ENCODE data around the gene ALKAL2. TPM values are rescaled to one million over a fixed set of nuclear protein-coding genes. Genes with fewer than 3 reads are reported as not detected.

Gene ALKAL2
- total RNA-seq, 2 donors from 2014 or later: not detected

DNA sequence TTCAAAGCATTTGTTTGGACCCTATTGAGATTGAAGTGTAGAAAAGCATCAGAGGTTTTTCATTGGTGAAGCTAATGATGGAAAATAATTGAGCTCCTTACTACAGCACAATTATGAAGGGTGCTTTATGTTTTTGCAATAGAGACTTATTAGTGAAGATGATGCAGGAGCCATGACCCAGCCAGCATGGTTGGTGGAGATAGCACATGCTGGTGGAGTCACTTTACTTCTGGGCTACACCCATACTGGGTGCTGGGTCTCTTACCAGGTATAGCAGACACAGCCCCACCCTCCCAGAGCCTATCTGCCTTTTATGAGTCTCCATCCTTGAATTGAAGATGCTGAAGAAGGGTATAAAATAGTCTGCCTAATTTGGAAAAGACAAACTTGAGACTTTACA lies 19.6 kb downstream of the ALKAL2 start:
- Mint-ChIP-seq H3K9me3 (no peaks in the 10 kb centered on the region), H3K27me3 (no peaks in the 10 kb centered on the region), H3K36me3 (ENCODE audit: low read depth) (peaks cover 67% of the 10 kb centered on the region), H3K27ac (no peak overlapping the region), H3K4me3 (no peak overlapping the region), H3K4me1 (peaks cover 34% of the 10 kb centered on the region)
- no peak for ATAC-seq (replicated peaks)

DNA sequence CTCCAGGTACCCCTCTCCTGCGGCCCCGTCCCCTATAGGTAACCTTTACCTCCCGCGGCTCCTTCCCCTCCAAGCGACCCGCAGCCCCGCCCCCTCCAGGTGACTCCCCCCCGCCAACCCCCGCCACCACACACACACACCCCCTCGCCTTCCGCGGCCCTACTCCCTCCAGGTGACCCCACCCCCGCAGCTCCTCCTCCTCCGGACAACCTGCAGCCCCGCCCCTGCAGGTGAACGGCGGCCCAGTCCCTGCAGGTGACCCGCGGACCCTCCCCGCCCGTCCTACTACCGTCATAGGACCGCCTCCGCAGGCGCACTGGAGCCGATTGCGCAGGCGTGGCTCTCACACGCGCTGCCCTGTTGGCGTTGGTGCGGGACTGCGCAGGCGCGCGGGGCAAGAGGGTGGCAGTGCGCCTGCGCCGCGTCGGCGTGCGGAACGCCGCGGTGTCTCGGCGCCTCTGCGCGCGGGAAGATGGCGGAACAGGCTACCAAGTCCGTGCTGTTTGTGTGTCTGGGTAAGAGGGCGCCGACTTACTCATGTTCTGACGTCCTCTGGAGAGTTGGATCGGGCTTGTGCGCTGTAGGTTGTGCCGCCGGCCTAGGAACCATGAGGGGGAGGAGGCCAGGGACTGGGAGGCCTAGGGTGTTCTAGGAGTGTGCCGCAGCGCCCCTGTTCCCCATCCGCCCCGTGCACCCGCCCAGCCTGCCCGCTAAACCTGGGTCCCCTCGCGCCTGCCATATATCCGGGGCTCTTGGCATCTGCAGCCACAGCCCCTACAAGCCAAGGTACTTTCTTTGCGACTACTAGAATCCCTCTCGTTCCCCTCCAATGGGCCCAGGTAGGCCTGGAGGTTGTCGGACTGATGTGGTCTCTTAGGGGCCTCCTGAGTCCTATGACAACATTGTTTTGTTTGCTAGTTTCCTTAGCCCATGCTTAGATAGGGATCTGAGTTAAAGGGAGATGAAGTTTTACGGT lies 23.1 kb downstream of the ALKAL2 start, which contains the start of gene ACP1:
Gene ACP1, plus strand, starts transcription at position 455 of the 976 bp plus-strand sequence. Its CDS starts 18 bp downstream, at position 473.
- Mint-ChIP-seq H3K4me1 (peaks cover 19% of the 10 kb centered on the region), H3K36me3 (ENCODE audit: low read depth) (peaks cover 31% of the 10 kb centered on the region), H3K27ac (peak within 1 kb of the TSS; percentile 87), H3K4me3 (peak within 1 kb of the TSS; percentile 86), H3K27me3 (no peaks in the 10 kb centered on the region), H3K9me3 (no peaks in the 10 kb centered on the region)
- ATAC-seq (replicated peaks): peak; percentile 90

DNA sequence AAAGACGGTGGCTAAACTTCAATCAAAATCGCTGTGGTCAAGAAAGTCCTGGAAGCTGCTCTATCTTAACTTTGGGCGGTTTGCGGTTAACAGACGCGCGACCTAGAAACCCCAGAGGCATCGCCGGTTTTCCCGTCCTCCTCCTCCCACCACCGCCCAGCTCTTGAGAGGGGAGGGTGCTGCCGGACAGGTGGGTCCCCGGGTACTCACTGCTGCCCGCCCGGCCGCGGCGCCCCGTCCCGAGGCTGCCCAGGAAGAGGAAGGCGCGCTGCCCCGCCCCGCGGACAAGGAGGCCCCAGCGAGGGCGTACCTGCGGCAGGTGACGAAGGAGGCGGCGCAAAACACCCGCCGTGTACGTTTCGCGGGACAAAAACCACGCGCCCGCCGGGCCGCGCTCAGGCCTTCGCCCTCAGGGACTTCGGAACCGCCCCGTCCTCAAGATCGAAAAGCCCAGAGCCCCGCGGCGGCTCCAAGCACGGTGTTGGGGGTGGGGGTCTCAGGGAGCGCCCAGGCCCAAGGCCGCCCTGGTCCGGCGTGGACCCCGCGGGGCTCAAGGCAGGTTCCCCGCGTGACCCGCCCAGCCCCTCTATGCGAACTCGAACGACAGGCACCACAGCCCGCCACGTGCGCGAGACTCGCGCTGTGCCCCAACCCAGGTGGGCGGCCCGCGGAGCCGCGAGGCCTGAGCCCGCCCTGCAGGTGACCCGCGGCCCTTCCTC lies 24.0 kb downstream of the ALKAL2 start, which contains the start of gene SH3YL1:
Gene SH3YL1, minus strand, starts transcription at position 259 of the 719 bp plus-strand sequence. Its CDS starts 48 bp downstream, at position 211.
- ATAC-seq (replicated peaks): peak; percentile 43
- Mint-ChIP-seq H3K9me3 (no peaks in the 10 kb centered on the region), H3K36me3 (ENCODE audit: low read depth) (peaks cover 25% of the 10 kb centered on the region)

DNA sequence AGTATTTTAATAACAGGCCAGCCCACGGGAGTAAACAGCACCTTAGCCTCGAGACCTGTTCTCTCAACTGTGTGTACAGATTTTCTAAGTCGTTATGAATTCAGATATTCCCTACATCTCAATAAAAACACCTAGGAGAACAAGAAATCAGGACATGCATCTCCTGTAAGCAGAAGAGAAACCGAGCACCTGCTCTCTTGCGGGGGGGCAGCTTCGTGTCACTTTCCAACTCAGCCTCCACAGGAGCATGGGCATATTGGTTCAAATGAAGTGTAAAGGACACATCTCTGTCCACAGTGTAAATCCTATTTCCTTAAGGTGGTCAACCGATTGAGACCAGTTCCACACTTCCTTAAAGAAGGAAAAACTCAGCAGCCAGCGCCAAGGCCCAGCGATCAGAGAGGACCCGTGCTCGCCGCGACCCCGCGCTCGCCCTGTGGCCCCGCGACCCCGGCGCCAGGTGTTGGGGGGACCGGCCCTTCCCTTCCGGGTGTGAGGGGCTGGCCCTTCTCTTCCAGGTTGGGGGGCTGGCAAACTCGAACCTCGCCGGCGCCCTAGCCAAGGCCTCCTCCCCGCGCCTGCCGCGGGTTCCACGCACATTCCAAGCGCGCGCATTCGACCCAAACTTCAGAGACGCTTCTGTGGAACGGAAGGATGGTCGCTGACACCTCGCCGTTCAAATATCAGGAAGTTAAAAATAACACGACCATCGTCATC lies 24.7 kb downstream of the ALKAL2 start:
- Mint-ChIP-seq H3K27me3 (no peaks in the 10 kb centered on the region), H3K4me3 (peak overlapping the region; percentile 86), H3K36me3 (ENCODE audit: low read depth) (peaks cover 20% of the 10 kb centered on the region), H3K4me1 (peaks cover 13% of the 10 kb centered on the region), H3K9me3 (no peaks in the 10 kb centered on the region), H3K27ac (no peak overlapping the region)
- no peak for ATAC-seq (replicated peaks)

More for the DNA sequence above, 24.0 kb downstream of the ALKAL2 start, which contains the start of gene SH3YL1:
- H3K4me1 Mint-ChIP-seq: peaks cover 13% of the 10 kb centered on the region
- peak within 1 kb of the TSS; percentile 86 for H3K4me3 Mint-ChIP-seq
- H3K27ac Mint-ChIP-seq: peak within 1 kb of the TSS; percentile 87
- H3K27me3 Mint-ChIP-seq: no peaks in the 10 kb centered on the region

DNA sequence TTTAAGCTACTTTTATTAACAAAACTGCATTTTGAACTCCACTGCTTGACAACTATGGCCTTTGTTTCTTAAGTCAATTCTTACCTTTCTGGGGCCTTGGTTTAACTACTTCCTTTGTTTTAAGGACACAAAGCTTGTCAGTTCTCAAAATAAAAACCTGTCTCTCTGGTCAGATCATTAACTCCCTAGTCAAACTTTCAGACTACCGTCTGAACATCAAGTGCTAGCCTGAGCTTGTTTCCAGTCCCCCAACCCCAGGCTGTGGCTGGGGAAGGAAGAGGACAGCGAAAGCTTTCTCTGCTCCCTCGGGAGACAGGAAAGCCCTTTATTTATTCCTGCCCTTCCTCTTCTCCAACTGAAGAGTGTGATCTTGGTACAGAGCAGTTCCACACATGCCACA lies 25.8 kb downstream of the ALKAL2 start:
- Mint-ChIP-seq H3K27me3 (no peaks in the 10 kb centered on the region), H3K27ac (no peak overlapping the region), H3K4me1 (peaks cover 8% of the 10 kb centered on the region), H3K36me3 (ENCODE audit: low read depth) (peaks cover 13% of the 10 kb centered on the region), H3K9me3 (peaks cover 4% of the 10 kb centered on the region), H3K4me3 (peak overlapping the region; percentile 20)
- ATAC-seq (replicated peaks): no peak

DNA sequence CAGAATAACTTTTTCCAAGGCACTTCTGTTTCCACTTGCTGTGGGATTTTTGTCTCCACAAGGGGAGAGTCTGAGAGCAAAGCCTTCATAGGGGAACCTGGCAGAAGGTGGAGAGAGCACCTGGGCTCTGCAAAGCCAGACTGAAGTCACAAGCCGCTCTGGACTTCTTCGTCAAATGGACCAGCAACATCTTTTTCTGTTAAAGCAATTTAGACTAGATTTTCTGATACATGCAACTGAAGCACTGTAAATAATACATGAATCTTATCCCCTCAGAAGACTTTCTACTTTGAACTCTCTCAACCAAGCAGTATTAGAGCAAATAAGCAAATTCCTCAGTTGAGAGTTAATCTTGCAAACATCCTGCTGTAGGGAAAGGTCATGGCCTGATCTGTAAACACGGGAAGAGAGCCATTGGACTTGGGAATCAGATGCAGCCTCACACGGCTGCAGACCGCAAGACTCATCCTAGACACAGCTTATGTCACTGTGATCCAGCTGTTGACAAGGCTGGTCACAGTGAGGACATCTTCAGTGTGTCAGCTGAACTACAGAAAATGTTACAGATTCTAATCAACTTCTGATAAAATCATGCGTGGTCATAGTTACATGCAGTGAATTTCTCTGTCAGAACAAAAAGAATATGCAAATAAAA lies 27.3 kb downstream of the ALKAL2 start:
- H3K27ac Mint-ChIP-seq: no peak overlapping the region

DNA sequence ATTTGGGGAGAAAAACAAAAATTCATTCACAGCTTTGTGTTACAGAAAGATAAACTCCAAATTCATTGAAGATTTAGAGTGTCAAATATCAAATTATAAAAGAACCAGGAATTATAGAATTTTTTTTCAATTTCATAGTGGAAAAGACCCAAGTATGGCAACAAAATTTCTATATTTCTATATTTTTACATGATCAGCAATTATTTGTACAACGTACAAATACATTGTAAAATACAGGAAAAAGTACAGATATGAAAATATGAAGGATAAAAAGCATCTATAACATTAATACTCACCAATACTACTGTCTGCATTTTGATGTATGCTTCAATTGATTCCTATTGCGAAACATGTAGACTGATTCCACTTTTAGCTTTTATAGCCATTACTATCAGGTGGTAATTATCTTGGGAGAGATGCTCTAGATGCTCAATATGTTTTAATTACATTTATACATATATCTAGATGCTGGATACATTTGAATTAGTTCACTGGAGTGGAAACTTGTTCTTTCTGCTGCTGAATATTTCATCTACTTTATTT lies 28.0 kb downstream of the ALKAL2 start:
- Mint-ChIP-seq H3K9me3 (peaks cover 4% of the 10 kb centered on the region), H3K27ac (no peak overlapping the region), H3K4me1 (no peaks in the 10 kb centered on the region), H3K36me3 (ENCODE audit: low read depth) (peaks cover 4% of the 10 kb centered on the region), H3K27me3 (no peaks in the 10 kb centered on the region), H3K4me3 (no peak overlapping the region)
- no peak for ATAC-seq (replicated peaks)

More for the DNA sequence above, 27.3 kb downstream of the ALKAL2 start:
- H3K9me3 Mint-ChIP-seq: peaks cover 4% of the 10 kb centered on the region
- H3K36me3 Mint-ChIP-seq (ENCODE audit: low read depth): peaks cover 5% of the 10 kb centered on the region
- no peak for ATAC-seq (replicated peaks)
- H3K4me3 Mint-ChIP-seq: no peak overlapping the region
- H3K27me3 Mint-ChIP-seq: no peaks in the 10 kb centered on the region
- no peaks in the 10 kb centered on the region for H3K4me1 Mint-ChIP-seq

DNA sequence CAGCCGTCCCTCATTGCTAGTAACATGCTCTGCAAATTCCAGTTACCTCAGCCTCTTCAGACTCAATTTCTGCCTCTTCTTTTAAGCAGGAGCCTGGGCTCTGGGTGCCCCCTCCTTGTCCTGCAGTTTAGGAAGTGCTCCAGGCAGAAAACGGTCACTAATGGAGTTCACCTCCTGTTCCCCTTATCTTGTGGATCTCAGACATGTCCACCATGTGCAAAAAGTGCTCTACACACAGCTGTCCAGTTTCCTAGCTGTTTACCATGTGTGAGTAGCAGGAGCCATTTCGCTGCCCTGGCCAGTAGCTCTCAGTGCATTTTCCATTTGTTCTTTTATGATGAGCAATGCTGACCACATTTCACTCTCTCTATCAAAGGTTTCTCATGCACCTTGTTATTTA lies 29.0 kb downstream of the ALKAL2 start:
- H3K36me3 Mint-ChIP-seq (ENCODE audit: low read depth): no peaks in the 10 kb centered on the region
- H3K27me3 Mint-ChIP-seq: no peaks in the 10 kb centered on the region
- no peak overlapping the region for H3K4me3 Mint-ChIP-seq
- ATAC-seq (replicated peaks): no peak
- no peaks in the 10 kb centered on the region for H3K4me1 Mint-ChIP-seq
- H3K27ac Mint-ChIP-seq: no peak overlapping the region
- peaks cover 4% of the 10 kb centered on the region for H3K9me3 Mint-ChIP-seq

DNA sequence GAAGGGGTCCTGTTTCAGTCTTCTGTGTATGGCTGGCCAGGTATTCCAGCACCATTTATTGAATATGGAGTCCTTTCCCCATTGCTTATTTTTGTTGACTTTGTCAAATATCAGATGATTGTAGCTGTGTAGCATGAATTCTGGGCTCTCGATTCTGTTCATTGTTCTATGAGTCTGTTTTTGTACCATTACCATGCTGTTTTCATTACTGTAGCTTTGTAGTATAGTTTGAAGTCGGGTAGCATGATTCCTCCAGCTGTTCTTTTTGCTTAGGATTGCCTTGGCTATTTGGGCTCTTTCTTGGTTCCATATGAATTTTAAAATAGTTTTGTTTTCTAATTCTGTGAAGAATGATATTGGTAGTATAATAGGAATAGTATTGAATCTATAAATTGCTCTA lies 30.0 kb downstream of the ALKAL2 start:
- H3K27ac Mint-ChIP-seq: no peak overlapping the region

DNA sequence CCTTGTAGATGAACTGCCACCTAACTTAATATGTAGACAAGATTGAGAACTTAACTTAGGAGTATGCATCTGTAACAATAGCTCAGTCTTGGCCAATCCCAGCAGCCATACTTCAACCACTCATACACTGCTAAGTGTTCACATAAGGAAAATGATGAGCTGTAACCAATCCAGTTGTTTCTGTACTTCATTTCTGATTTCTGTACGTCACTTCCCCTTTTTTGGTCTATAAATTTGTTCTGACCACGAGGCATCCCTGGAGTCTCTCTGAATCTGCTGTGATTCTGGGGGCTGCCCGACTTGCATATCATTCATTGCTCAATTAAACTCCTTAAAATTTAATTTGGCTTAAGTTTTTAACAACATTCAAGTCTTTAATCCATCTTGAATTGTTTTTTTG lies 30.5 kb downstream of the ALKAL2 start:
- no peaks in the 10 kb centered on the region for H3K27me3 Mint-ChIP-seq
- no peaks in the 10 kb centered on the region for H3K36me3 Mint-ChIP-seq (ENCODE audit: low read depth)
- H3K27ac Mint-ChIP-seq: no peak overlapping the region
- H3K4me1 Mint-ChIP-seq: no peaks in the 10 kb centered on the region
- H3K4me3 Mint-ChIP-seq: no peak overlapping the region
- peaks cover 4% of the 10 kb centered on the region for H3K9me3 Mint-ChIP-seq
- no peak for ATAC-seq (replicated peaks)

More for the DNA sequence above, 30.0 kb downstream of the ALKAL2 start:
- Mint-ChIP-seq H3K9me3 (peaks cover 4% of the 10 kb centered on the region), H3K36me3 (ENCODE audit: low read depth) (no peaks in the 10 kb centered on the region), H3K27me3 (no peaks in the 10 kb centered on the region), H3K4me3 (no peak overlapping the region), H3K4me1 (no peaks in the 10 kb centered on the region)
- ATAC-seq (replicated peaks): no peak

DNA sequence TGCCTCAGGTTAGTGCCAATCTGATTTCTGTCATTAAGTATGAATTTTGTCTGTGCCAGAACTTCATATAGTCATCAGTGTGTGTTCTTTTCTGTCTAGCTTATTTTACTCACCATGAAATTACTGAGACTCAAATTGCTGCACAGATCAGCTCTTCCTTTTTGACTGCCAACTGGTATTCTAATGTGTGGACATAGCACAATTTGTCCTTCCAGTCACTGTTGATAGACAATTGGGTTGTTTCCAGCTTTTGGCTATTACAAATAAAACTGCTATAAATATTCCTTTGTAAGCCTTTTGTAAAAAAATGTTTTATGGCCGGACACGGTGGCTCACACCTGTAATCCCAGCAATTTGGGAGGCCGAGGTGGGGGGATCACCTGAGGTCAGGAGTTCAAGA lies 31.8 kb downstream of the ALKAL2 start:
- Mint-ChIP-seq H3K27ac (no peak overlapping the region), H3K4me1 (no peaks in the 10 kb centered on the region), H3K27me3 (no peaks in the 10 kb centered on the region), H3K36me3 (ENCODE audit: low read depth) (peaks cover 7% of the 10 kb centered on the region), H3K9me3 (peaks cover 4% of the 10 kb centered on the region), H3K4me3 (no peak overlapping the region)
- no peak for ATAC-seq (replicated peaks)

DNA sequence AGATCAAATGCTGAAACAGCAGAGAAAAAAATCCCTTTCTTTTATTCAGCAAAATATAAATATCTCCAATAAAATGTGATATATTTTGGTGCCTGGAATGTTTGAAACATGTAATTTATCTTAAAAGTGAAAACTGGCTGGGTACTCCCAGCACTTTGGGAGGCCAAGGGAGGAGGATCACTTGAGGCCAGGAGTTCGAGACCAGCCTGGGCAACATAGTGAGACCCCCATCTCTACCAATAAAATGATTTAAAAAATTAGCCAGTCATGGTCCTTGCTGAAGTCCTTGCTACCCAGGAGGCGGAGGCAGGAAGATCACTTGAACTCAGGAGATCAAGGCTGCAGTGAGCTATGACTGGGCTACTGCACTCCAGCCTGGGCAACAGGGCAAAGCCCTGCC lies 32.7 kb downstream of the ALKAL2 start:
- Mint-ChIP-seq H3K36me3 (ENCODE audit: low read depth) (peaks cover 7% of the 10 kb centered on the region), H3K27ac (no peak overlapping the region), H3K9me3 (peaks cover 4% of the 10 kb centered on the region), H3K4me1 (no peaks in the 10 kb centered on the region), H3K27me3 (no peaks in the 10 kb centered on the region), H3K4me3 (no peak overlapping the region)
- ATAC-seq (replicated peaks): no peak

DNA sequence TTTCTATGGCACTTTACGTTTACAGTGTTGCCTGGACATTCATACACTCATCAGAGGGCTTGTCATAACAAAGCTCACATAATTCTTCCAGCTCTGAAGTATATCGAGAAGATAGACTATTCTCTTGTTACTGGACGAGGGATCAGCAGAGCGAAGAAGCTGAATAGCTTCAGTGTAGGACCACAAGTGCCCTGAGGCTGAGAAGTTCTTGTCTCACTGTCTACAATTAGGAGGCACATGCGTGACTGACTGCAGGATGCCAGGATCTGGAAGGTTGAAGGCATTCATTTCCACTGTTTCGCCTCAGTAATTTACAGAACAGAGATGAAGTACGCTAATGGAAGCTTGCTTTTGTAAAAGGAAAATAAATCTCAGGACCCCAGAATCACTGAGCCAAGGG lies 33.6 kb downstream of the ALKAL2 start:
- no peaks in the 10 kb centered on the region for H3K4me1 Mint-ChIP-seq
- H3K4me3 Mint-ChIP-seq: no peak overlapping the region
- H3K27me3 Mint-ChIP-seq: no peaks in the 10 kb centered on the region
- H3K36me3 Mint-ChIP-seq (ENCODE audit: low read depth): peaks cover 14% of the 10 kb centered on the region
- ATAC-seq (replicated peaks): no peak
- H3K9me3 Mint-ChIP-seq: peaks cover 4% of the 10 kb centered on the region
- no peak overlapping the region for H3K27ac Mint-ChIP-seq

All from activated T-helper 17 cell treated with anti-CD3 and anti-CD28 coated beads, Interleukin-2, amount 50 U/mL, for 72 hours (primary cell).